ENCODE data around the gene SCUBE1. TPM values are rescaled to one million over a fixed set of nuclear protein-coding genes. Genes with fewer than 3 reads are reported as not detected.

The SCUBE1 gene
- total RNA-seq, 1 donor from 2014 or later, result 0.39 TPM

- intact Hi-C loops (cut with micrococcal nuclease), result no loop called here
Measured at GRCh38 chr22:43303166-43303565, 40.0 kb downstream of the SCUBE1 start.

- intact Hi-C loops (cut with micrococcal nuclease), result no loop called here
Measured at GRCh38 chr22:43302531-43303041, 40.6 kb downstream of the SCUBE1 start.

GRCh38 chr22:43301866-43302265 is 41.3 kb downstream of the SCUBE1 start:
- intact Hi-C loops (cut with micrococcal nuclease), result no loop called here

- intact Hi-C loops (cut with micrococcal nuclease), result no loop called here
Measured at GRCh38 chr22:43300891-43301676, 42.1 kb downstream of the SCUBE1 start.

GRCh38 chr22:43299736-43300135 is 43.4 kb downstream of the SCUBE1 start:
- intact Hi-C loops (cut with micrococcal nuclease), result no loop called here

- intact Hi-C loops (cut with micrococcal nuclease), result no loop called here
Measured at GRCh38 chr22:43298062-43298801, 44.9 kb downstream of the SCUBE1 start.

- intact Hi-C loops (cut with micrococcal nuclease), result no loop called here
Measured at GRCh38 chr22:43297270-43298061, 45.7 kb downstream of the SCUBE1 start.

- intact Hi-C loops (cut with micrococcal nuclease), result no loop called here
Measured at GRCh38 chr22:43296276-43296902, 46.8 kb downstream of the SCUBE1 start.

GRCh38 chr22:43295660-43296059 is 47.5 kb downstream of the SCUBE1 start:
- intact Hi-C loops (cut with micrococcal nuclease), result no loop called here

- intact Hi-C loops (cut with micrococcal nuclease), result no loop called here
Measured at GRCh38 chr22:43295173-43295572, 48.0 kb downstream of the SCUBE1 start.

- intact Hi-C loops (cut with micrococcal nuclease), result no loop called here
Measured at GRCh38 chr22:43293655-43294392, 49.3 kb downstream of the SCUBE1 start.

GRCh38 chr22:43293259-43293654 is 49.9 kb downstream of the SCUBE1 start:
- intact Hi-C loops (cut with micrococcal nuclease), result no loop called here

- intact Hi-C loops (cut with micrococcal nuclease), result no loop called here
Measured at GRCh38 chr22:43292630-43293018, 50.5 kb downstream of the SCUBE1 start.

- intact Hi-C loops (cut with micrococcal nuclease), result no loop called here
Measured at GRCh38 chr22:43291381-43291780, 51.8 kb downstream of the SCUBE1 start.

- intact Hi-C loops (cut with micrococcal nuclease), result no loop called here
Measured at GRCh38 chr22:43289976-43290721, 53.0 kb downstream of the SCUBE1 start.

- intact Hi-C loops (cut with micrococcal nuclease), result no loop called here
Measured at GRCh38 chr22:43289531-43289963, 53.6 kb downstream of the SCUBE1 start.

GRCh38 chr22:43288807-43289420 is 54.3 kb downstream of the SCUBE1 start:
- intact Hi-C loops (cut with micrococcal nuclease), result no loop called here

GRCh38 chr22:43288378-43288777 is 54.8 kb downstream of the SCUBE1 start:
- intact Hi-C loops (cut with micrococcal nuclease), result no loop called here

- intact Hi-C loops (cut with micrococcal nuclease), result no loop called here
Measured at GRCh38 chr22:43287441-43287840, 55.7 kb downstream of the SCUBE1 start.
